Upper lobe of left lung (tissue), 4 donors: ENCODE data around the gene HIRA.
"Not testable (repeated sequence)": the region's sequence is repeated elsewhere in the genome, so short reads cannot be mapped to it uniquely, and the experiment has no call there.

Experiments
- CTCF ChIP-seq, 6 experiments: fragments of 450-650 bp in 4 of 6; fragments of 200-600 bp in 2 of 6; sonication (generic) in 2 of 6; IDR thresholded peaks; one replicate each; pipeline ENCODE4 v1.5.1; 2016 to 2019; ENCODE audit warnings: antibody characterized with exemption in 6 of 6
- POLR2AphosphoS5 ChIP-seq, 2 donors: sonication (generic); formaldehyde crosslinking; IDR thresholded peaks; one replicate each; pipeline ENCODE4 v1.5.1; 2017; ENCODE audit warnings: antibody characterized with exemption in 2 of 2

- TF ChIP-seq CTCF, POLR2AphosphoS5 (IDR thresholded peaks at IDR 0.05): not testable (repeated sequence)
Measured at GRCh38 chr22:19320136-19320535, 111.4 kb downstream of the HIRA start.
